ENCODE results near the gene LRP1.

- TF ChIP-seq CTCF (IDR thresholded peaks at IDR 0.05; ENCODE audit: poor library complexity) (peak; percentile 91), EZH2phosphoT487 (IDR thresholded peaks at IDR 0.05; ENCODE audit: low read depth, severe bottlenecking, unreplicated experiment) (no peak)
Observed at GRCh38 chr12:57182918-57183575, 54.8 kb downstream of the LRP1 start.
